PC-9 (cell line): ENCODE results near the gene COMMD2.

Experiments
- EZH2 ChIP-seq: fragments of 200-600 bp; sonication (generic); IDR thresholded peaks from 2 replicates; pipeline ENCODE4 v1.8.0; 2017; ENCODE audit warnings: antibody characterized with exemption, low read depth
- TF ChIP-seq, protein P1 (sequence below): fragments of 200-600 bp; sonication (generic); conservative IDR thresholded peaks from 2 replicates; pipeline ENCODE4 v1.6.1; 2017; ENCODE audit warnings: mixed run types, antibody characterized with exemption, mild to moderate bottlenecking, moderate library complexity

GRCh38 chr3:149790698-149791097 lies 38.4 kb upstream of the COMMD2 start:
- TF ChIP-seq, protein P1, sequence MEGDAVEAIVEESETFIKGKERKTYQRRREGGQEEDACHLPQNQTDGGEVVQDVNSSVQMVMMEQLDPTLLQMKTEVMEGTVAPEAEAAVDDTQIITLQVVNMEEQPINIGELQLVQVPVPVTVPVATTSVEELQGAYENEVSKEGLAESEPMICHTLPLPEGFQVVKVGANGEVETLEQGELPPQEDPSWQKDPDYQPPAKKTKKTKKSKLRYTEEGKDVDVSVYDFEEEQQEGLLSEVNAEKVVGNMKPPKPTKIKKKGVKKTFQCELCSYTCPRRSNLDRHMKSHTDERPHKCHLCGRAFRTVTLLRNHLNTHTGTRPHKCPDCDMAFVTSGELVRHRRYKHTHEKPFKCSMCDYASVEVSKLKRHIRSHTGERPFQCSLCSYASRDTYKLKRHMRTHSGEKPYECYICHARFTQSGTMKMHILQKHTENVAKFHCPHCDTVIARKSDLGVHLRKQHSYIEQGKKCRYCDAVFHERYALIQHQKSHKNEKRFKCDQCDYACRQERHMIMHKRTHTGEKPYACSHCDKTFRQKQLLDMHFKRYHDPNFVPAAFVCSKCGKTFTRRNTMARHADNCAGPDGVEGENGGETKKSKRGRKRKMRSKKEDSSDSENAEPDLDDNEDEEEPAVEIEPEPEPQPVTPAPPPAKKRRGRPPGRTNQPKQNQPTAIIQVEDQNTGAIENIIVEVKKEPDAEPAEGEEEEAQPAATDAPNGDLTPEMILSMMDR: no peak
- no peak for TF ChIP-seq EZH2
